SK-N-SH (cell line): ENCODE results near the gene ISYNA1. TPM values are rescaled to one million over a fixed set of nuclear protein-coding genes. Genes with fewer than 3 reads are reported as not detected.

ENCODE experiments used
- CTCF ChIA-PET: fragments of 300-600, 350-600 bp; formaldehyde crosslinking; extraction: SDS; loops from one replicate; lab custom pipeline; 2021; lab: Yijun Ruan, JAX
- POLR2A ChIA-PET: fragments of 350-600 bp; sonication (Branson Sonifier 250); formaldehyde crosslinking; extraction: SDS; loops from one replicate; lab custom pipeline; 2020; ENCODE audit warnings: antibody characterized with exemption, inconsistent platforms; lab: Yijun Ruan, JAX
- DNase-seq: peaks from one replicate; pipeline ENCODE4 v3.0.0; 2012
- H2AFZ ChIP-seq: fragments of 200-600 bp; sonication (generic); 2 replicates; pipeline ENCODE4 v1.8.1; 2016; ENCODE audit warnings: antibody characterized with exemption, mild to moderate bottlenecking, low read depth
- H3F3A ChIP-seq: fragments of 200-600 bp; sonication (generic); replicated peaks from 2 replicates; pipeline ENCODE3; 2016; ENCODE audit warnings: antibody characterized with exemption, mild to moderate bottlenecking; ENCODE audit not compliant: insufficient read depth
- H3K27ac ChIP-seq, 2 experiments: fragments of 200-500 bp in 1 of 2; fragments of 200-600 bp in 1 of 2; sonication (Bioruptor generic) in 1 of 2; sonication (generic), shearing (Covaris generic) in 1 of 2; 2 replicates each; pipeline versions ENCODE4 v1.5.1 to v1.6.1; 2014 to 2016; ENCODE audit warnings: low read depth in 2 of 2, inconsistent platforms in 1 of 2, low read length in 1 of 2, mild to moderate bottlenecking in 1 of 2, mixed read lengths in 1 of 2
- H3K27me3 ChIP-seq: fragments of 200-600 bp; sonication (generic), shearing (Covaris generic); 2 replicates; pipeline ENCODE4 v1.6.1; 2016; ENCODE audit warnings: mixed run types; ENCODE audit not compliant: insufficient read depth
- H3K36me3 ChIP-seq, 2 experiments: fragments of 200-500 bp in 1 of 2; fragments of 200-600 bp in 1 of 2; sonication (Bioruptor generic) in 1 of 2; sonication (generic) in 1 of 2; replicated peaks in 1 of 2; 2 replicates each; pipeline versions ENCODE3 to v1.5.1; 2014 to 2016; ENCODE audit warnings: low read length in 1 of 2, mild to moderate bottlenecking in 1 of 2; ENCODE audit not compliant: insufficient read depth in 2 of 2, control insufficient read depth in 1 of 2
- H3K4me1 ChIP-seq, 2 experiments: fragments of 200-500 bp in 1 of 2; fragments of 200-600 bp in 1 of 2; sonication (Bioruptor generic) in 1 of 2; sonication (generic), shearing (Covaris generic) in 1 of 2; 2 replicates each; pipeline versions ENCODE4 v1.5.1 to v1.6.1; 2014 to 2016; ENCODE audit warnings: low read depth in 1 of 2, low read length in 1 of 2, mixed run types in 1 of 2; ENCODE audit not compliant: insufficient read depth in 2 of 2, control insufficient read depth in 1 of 2
- H3K4me2 ChIP-seq: fragments of 200-600 bp; sonication (generic), shearing (Covaris generic); 2 replicates; pipeline ENCODE4 v1.6.1; 2017; ENCODE audit warnings: mixed run types
- H3K4me3 ChIP-seq, 2 experiments: fragments of 200-500 bp in 1 of 2; fragments of 200-600 bp in 1 of 2; sonication (Bioruptor generic) in 1 of 2; sonication (generic), shearing (Covaris generic) in 1 of 2; 2 replicates each; pipeline versions ENCODE4 v1.5.1 to v1.8.1; 2014 to 2016; ENCODE audit warnings: low read depth in 2 of 2, inconsistent platforms in 1 of 2, low read length in 1 of 2, mild to moderate bottlenecking in 1 of 2, mixed read lengths in 1 of 2, moderate library complexity in 1 of 2
- H3K79me2 ChIP-seq: fragments of 200-600 bp; sonication (generic); 2 replicates; pipeline ENCODE4 v1.8.1; 2017; ENCODE audit warnings: mild to moderate bottlenecking; ENCODE audit not compliant: insufficient read depth
- H3K9ac ChIP-seq: fragments of 200-600 bp; sonication (generic); 2 replicates; pipeline ENCODE4 v1.6.1; 2017; ENCODE audit warnings: mixed run types
- H3K9me2 ChIP-seq: fragments of 200-600 bp; sonication (generic); 2 replicates; pipeline ENCODE4 v1.6.1; 2017; ENCODE audit warnings: mixed run types
- H3K9me3 ChIP-seq: fragments of 200-600 bp; sonication (generic); 2 replicates; pipeline ENCODE4 v1.6.1; 2017; ENCODE audit warnings: mixed run types, mild to moderate bottlenecking, moderate library complexity
- H4K20me1 ChIP-seq: fragments of 200-600 bp; sonication (generic); 2 replicates; pipeline ENCODE4 v1.6.1; 2017; ENCODE audit warnings: mild to moderate bottlenecking, mixed run types; ENCODE audit not compliant: insufficient read depth
- CHD2 ChIP-seq: fragments of 150-350 bp; IDR thresholded peaks from 2 replicates; pipeline ENCODE4 v1.6.1; 2018; ENCODE audit warnings: low read length; ENCODE audit not compliant: partially characterized antibody
- EZH2phosphoT487 ChIP-seq: fragments of 200-600 bp; sonication (generic); IDR thresholded peaks from 2 replicates; pipeline ENCODE4 v1.6.1; 2017; ENCODE audit warnings: low read depth, mixed run types, mild to moderate bottlenecking, antibody characterized with exemption, moderate library complexity, borderline replicate concordance
- FOXJ3 ChIP-seq: sonication (generic); formaldehyde crosslinking; IDR thresholded peaks from 2 replicates; pipeline ENCODE4 v1.5.1; 2020; ENCODE audit warnings: mild to moderate bottlenecking, missing genetic modification reagents
- MEF2A ChIP-seq: IDR thresholded peaks from 2 replicates; pipeline ENCODE4 v1.4.0; 2012; ENCODE audit warnings: low read depth, borderline replicate concordance
- RAD21 ChIP-seq: IDR thresholded peaks from 2 replicates; pipeline ENCODE4 v1.6.1; 2012; ENCODE audit warnings: mild to moderate bottlenecking, low read length
- RCOR1 ChIP-seq: fragments of 150-350 bp; IDR thresholded peaks from 2 replicates; pipeline ENCODE4 v1.6.1; 2017; ENCODE audit warnings: antibody characterized with exemption, low read length
- REST ChIP-seq: IDR thresholded peaks from 2 replicates; pipeline ENCODE4 v1.6.1; 2012; ENCODE audit warnings: mild to moderate bottlenecking, low read depth, low read length, moderate library complexity
- RXRA ChIP-seq: IDR thresholded peaks from 2 replicates; pipeline ENCODE4 v1.4.0; 2012; ENCODE audit warnings: low read depth, mild to moderate bottlenecking, borderline replicate concordance
- TAF1 ChIP-seq: IDR thresholded peaks from 2 replicates; pipeline ENCODE4 v1.6.1; 2012; ENCODE audit warnings: low read depth, mild to moderate bottlenecking, low read length, moderate library complexity, borderline replicate concordance
- USF2 ChIP-seq: fragments of 150-350 bp; IDR thresholded peaks from 2 replicates; pipeline ENCODE4 v1.6.1; 2017; ENCODE audit warnings: antibody characterized with exemption, low read length, low read depth, borderline replicate concordance
- ZBTB33 ChIP-seq: IDR thresholded peaks from 2 replicates; pipeline ENCODE4 v1.4.0; 2012; ENCODE audit warnings: low read depth, borderline replicate concordance
- WGBS: methylation state at CpG from one replicate; pipeline ENCODE4 v1.1.6; 2017; ENCODE audit warnings: low lambda C conversion rate; 5-methylcytosine and 5-hydroxymethylcytosine counted together
- polyA plus RNA-seq, 3 experiments: library from polyadenylated mRNA; depleted of rRNA; stranded (reverse); fragments of >200 nt; gene quantifications; 2 replicates each; pipeline ENCODE4 v1.2.3, GENCODE V29; 2012

ISYNA1 gene
- polyA plus RNA-seq, 1 of the 3 experiments (the other 2 are of a cell fraction): 48.0 TPM

- no peaks in the 10 kb centered on the region for H3K9me3 ChIP-seq
- peaks cover 6% of the 10 kb centered on the region for H3F3A ChIP-seq
- 90% methylated on average over 9 of the region's 14 CpGs for WGBS
- no peak overlapping the region for H3K4me3 ChIP-seq
- H3K36me3 ChIP-seq: no peaks in the 10 kb centered on the region
- H3K27ac ChIP-seq: no peak overlapping the region
- no peak overlapping the region for H3K4me2 ChIP-seq
- TF ChIP-seq ZBTB33: no peak
- no peak for TF ChIP-seq MEF2A
- TF ChIP-seq EZH2phosphoT487: no peak
- no peak for TF ChIP-seq RAD21
- TF ChIP-seq FOXJ3 (CRISPR knock-in tag): no peak
- TF ChIP-seq TAF1: no peak
- TF ChIP-seq RCOR1: no peak
- TF ChIP-seq RXRA: no peak
- TF ChIP-seq CHD2: no peak
- no peak for TF ChIP-seq USF2
- TF ChIP-seq REST: no peak
- POLR2A ChIA-PET: no interaction called here
- H3K27me3 ChIP-seq: no peaks in the 10 kb centered on the region
- H2AFZ ChIP-seq: no peak overlapping the region
- CTCF ChIA-PET: interaction anchor here (0.8 to 1.4 kb wide), 2 partner anchors 10 to 26 kb away, joined by 3 read pairs; no protein-coding TSS in a partner anchor
- peaks cover 76% of the 10 kb centered on the region for H3K79me2 ChIP-seq
- peaks cover 29% of the 10 kb centered on the region; the same call in 1 of the 2 replicates for H4K20me1 ChIP-seq
- no peak for DNase-seq
- no peaks in the 10 kb centered on the region for H3K9me2 ChIP-seq
- no peak overlapping the region for H3K9ac ChIP-seq
- peaks cover 20 to 21% of the 10 kb centered on the region in 2 experiments; a peak in 2 of 4 replicates for H3K4me1 ChIP-seq
Observed at GRCh38 chr19:18476507-18477041, 38.6 kb upstream of the ISYNA1 start.
